Mesenchymal stem cell (in vitro differentiated cells and primary cell): Measurements from ENCODE around the gene SMC6.

Source experiments
- DNase-seq: peaks from one replicate; pipeline ENCODE4 v3.0.0-alpha.2; 2013
- H2AFZ ChIP-seq: one replicate; pipeline ENCODE4 v1.6.1; 2013; ENCODE audit warnings: low read depth, mild to moderate bottlenecking, control low read depth, inconsistent platforms, low read length, moderate library complexity
- H2AK5ac ChIP-seq: 2 replicates; pipeline ENCODE4 v1.6.1; 2013; ENCODE audit warnings: low read length, moderate library complexity, mild to moderate bottlenecking, inconsistent platforms; ENCODE audit not compliant: severe bottlenecking
- H2BK120ac ChIP-seq: one replicate; pipeline ENCODE4 v1.6.1; 2013; ENCODE audit warnings: low read depth, mild to moderate bottlenecking, inconsistent platforms, low read length, moderate library complexity
- H2BK12ac ChIP-seq, 2 experiments: one replicate each; pipeline ENCODE4 v1.6.1; 2013; ENCODE audit warnings: inconsistent platforms in 2 of 2, low read length in 2 of 2, mild to moderate bottlenecking in 2 of 2, moderate library complexity in 2 of 2, control low read depth in 1 of 2
- H2BK15ac ChIP-seq: one replicate; pipeline ENCODE4 v1.6.1; 2013; ENCODE audit warnings: mild to moderate bottlenecking, low read depth, inconsistent platforms; ENCODE audit not compliant: poor library complexity, severe bottlenecking
- H2BK5ac ChIP-seq: 2 replicates; pipeline ENCODE4 v1.6.1; 2013; ENCODE audit warnings: low read depth, mild to moderate bottlenecking, low read length, control low read depth, inconsistent platforms; ENCODE audit not compliant: poor library complexity, severe bottlenecking
- H3K14ac ChIP-seq, 2 experiments: one replicate each; pipeline ENCODE4 v1.6.1; 2013; ENCODE audit warnings: inconsistent platforms in 2 of 2, low read length in 2 of 2, control low read depth in 1 of 2, mild to moderate bottlenecking in 1 of 2, moderate library complexity in 1 of 2
- H3K18ac ChIP-seq, 2 experiments: one replicate each; pipeline ENCODE4 v1.6.1; 2013; ENCODE audit warnings: inconsistent platforms in 2 of 2, low read length in 2 of 2, control low read depth in 1 of 2, low read depth in 1 of 2, mild to moderate bottlenecking in 1 of 2
- H3K23ac ChIP-seq, 2 experiments: one replicate each; pipeline ENCODE4 v1.6.1; 2013; ENCODE audit warnings: inconsistent platforms in 2 of 2, low read length in 2 of 2, mild to moderate bottlenecking in 2 of 2, moderate library complexity in 2 of 2, control low read depth in 1 of 2
- H3K27ac ChIP-seq: 2 replicates; pipeline ENCODE4 v1.5.1; 2013; ENCODE audit warnings: mild to moderate bottlenecking, moderate library complexity, low read length, control low read depth, inconsistent platforms; ENCODE audit not compliant: poor library complexity, severe bottlenecking
- H3K27me3 ChIP-seq, 2 experiments: 2 replicates each; pipeline versions ENCODE4 v1.6.1 to v1.7.0; 2013; ENCODE audit warnings: low read length in 2 of 2, mild to moderate bottlenecking in 2 of 2, moderate library complexity in 2 of 2, control low read depth in 1 of 2, inconsistent platforms in 1 of 2; ENCODE audit not compliant: control insufficient read depth in 1 of 2, insufficient read depth in 1 of 2
- H3K36me3 ChIP-seq, 2 experiments: 2 replicates each; pipeline versions ENCODE4 v1.6.1 to v1.7.0; 2013; ENCODE audit warnings: low read length in 2 of 2, control low read depth in 1 of 2, inconsistent platforms in 1 of 2, low read depth in 1 of 2, mild to moderate bottlenecking in 1 of 2; ENCODE audit not compliant: insufficient read depth in 2 of 2, control insufficient read depth in 1 of 2
- H3K4ac ChIP-seq, 2 experiments: one replicate each; pipeline ENCODE4 v1.6.1; 2013; ENCODE audit warnings: inconsistent platforms in 2 of 2, low read length in 2 of 2, mild to moderate bottlenecking in 2 of 2, moderate library complexity in 2 of 2, control low read depth in 1 of 2, low read depth in 1 of 2
- H3K4me1 ChIP-seq: 2 replicates; pipeline ENCODE4 v1.6.1; 2013; ENCODE audit warnings: low read depth, low read length, control low read depth; ENCODE audit not compliant: control insufficient read depth, insufficient read depth
- H3K4me2 ChIP-seq: 2 replicates; pipeline ENCODE4 v1.6.1; 2013; ENCODE audit warnings: low read length, mild to moderate bottlenecking, inconsistent platforms; ENCODE audit not compliant: poor library complexity, severe bottlenecking
- H3K4me3 ChIP-seq, 2 experiments: 2 replicates each; pipeline versions ENCODE4 v1.5.1 to v1.7.0; 2013; ENCODE audit warnings: low read length in 2 of 2, mild to moderate bottlenecking in 2 of 2, control low read depth in 1 of 2, low read depth in 1 of 2; ENCODE audit not compliant: insufficient read depth in 1 of 2
- H3K79me1 ChIP-seq: replicated peaks from 2 replicates; pipeline ENCODE4 v1.6.1; 2013; ENCODE audit warnings: mild to moderate bottlenecking, control low read depth, low read length, inconsistent platforms; ENCODE audit not compliant: poor library complexity, severe bottlenecking
- H3K9ac ChIP-seq: 2 replicates; pipeline ENCODE4 v1.7.0; 2013; ENCODE audit warnings: mild to moderate bottlenecking, low read length, moderate library complexity
- H3K9me3 ChIP-seq: 2 replicates; pipeline ENCODE4 v1.7.0; 2013; ENCODE audit warnings: mild to moderate bottlenecking, low read length; ENCODE audit not compliant: control insufficient read depth
- H4K8ac ChIP-seq: one replicate; pipeline ENCODE4 v1.6.1; 2013; ENCODE audit warnings: inconsistent platforms, mild to moderate bottlenecking, low read length, moderate library complexity
- H4K91ac ChIP-seq: one replicate; pipeline ENCODE4 v1.6.1; 2013; ENCODE audit warnings: mild to moderate bottlenecking, low read length, inconsistent platforms
- WGBS: methylation state at CpG from one replicate; pipeline ENCODE4 v1.1.7; 2013; ENCODE audit warnings: mixed read lengths; 5-methylcytosine and 5-hydroxymethylcytosine counted together

Gene SMC6

GRCh38 chr2:17799301-17800120 lies 45.9 kb upstream of the SMC6 start:
- no peaks in the 10 kb centered on the region for H3K79me1 ChIP-seq
- 68% methylated on average over 6 of the region's 7 CpGs for WGBS
- H3K14ac ChIP-seq = no peak overlapping the region
- H2AK5ac ChIP-seq = no peak overlapping the region
- DNase-seq = no peak
- no peak overlapping the region for H3K4me2 ChIP-seq
- no peaks in the 10 kb centered on the region for H3K4me1 ChIP-seq
- H3K4ac ChIP-seq = no peak overlapping the region
- no peak overlapping the region for H3K27ac ChIP-seq
- no peak overlapping the region for H3K18ac ChIP-seq
- H3K4me3 ChIP-seq = no peak overlapping the region
- H2BK5ac ChIP-seq = no peak overlapping the region
- no peak overlapping the region for H3K9ac ChIP-seq
- no peak overlapping the region for H2BK12ac ChIP-seq
- H3K27me3 ChIP-seq = peaks cover 5 to 9% of the 10 kb centered on the region in 2 experiments
- no peak overlapping the region for H3K23ac ChIP-seq
- H3K9me3 ChIP-seq = no peaks in the 10 kb centered on the region
- H4K8ac ChIP-seq = no peak overlapping the region
- no peaks in the 10 kb centered on the region for H3K36me3 ChIP-seq
- no peak overlapping the region for H2BK15ac ChIP-seq
- no peak overlapping the region for H4K91ac ChIP-seq
- H2BK120ac ChIP-seq = no peak overlapping the region
- H2AFZ ChIP-seq = no peak overlapping the region

- Histone ChIP-seq H3K79me1 (no peaks in the 10 kb centered on the region), H3K23ac (no peak overlapping the region), H3K27ac (no peak overlapping the region), H4K8ac (no peak overlapping the region), H3K14ac (no peak overlapping the region), H3K4me2 (no peak overlapping the region), H3K36me3 (no peaks in the 10 kb centered on the region), H2BK120ac (no peak overlapping the region), H3K4me3 (no peak overlapping the region), H3K9me3 (no peaks in the 10 kb centered on the region), H3K4me1 (peaks cover 3% of the 10 kb centered on the region), H2BK12ac (no peak overlapping the region), H3K18ac (no peak overlapping the region), H2AFZ (no peak overlapping the region), H2BK15ac (no peak overlapping the region), H2BK5ac (no peak overlapping the region), H3K9ac (no peak overlapping the region), H3K4ac (no peak overlapping the region), H2AK5ac (no peak overlapping the region), H3K27me3 (peaks cover 5 to 9% of the 10 kb centered on the region in 2 experiments), H4K91ac (no peak overlapping the region)
- 93% methylated on average over 4 of the region's 4 CpGs for WGBS
- no peak for DNase-seq
Measured at GRCh38 chr2:17798338-17798737, 44.7 kb upstream of the SMC6 start.

- no peak overlapping the region for H3K4me3 ChIP-seq
- H3K4me2 ChIP-seq = no peak overlapping the region
- H3K9ac ChIP-seq = no peak overlapping the region
- no peaks in the 10 kb centered on the region for H3K9me3 ChIP-seq
- no peak overlapping the region for H4K91ac ChIP-seq
- no peak overlapping the region for H2AFZ ChIP-seq
- no peak overlapping the region for H2BK12ac ChIP-seq
- H3K27ac ChIP-seq = no peak overlapping the region
- H2BK15ac ChIP-seq = peak overlapping the region; percentile 65
- peaks cover 3% of the 10 kb centered on the region for H3K4me1 ChIP-seq
- no peak overlapping the region for H2BK5ac ChIP-seq
- no peak overlapping the region for H4K8ac ChIP-seq
- H3K4ac ChIP-seq = no peak overlapping the region
- H3K27me3 ChIP-seq = peaks cover 5 to 13% of the 10 kb centered on the region in 2 experiments
- H2AK5ac ChIP-seq = no peak overlapping the region
- 89% methylated on average over 4 of the region's 5 CpGs for WGBS
- H3K14ac ChIP-seq = no peak overlapping the region
- no peaks in the 10 kb centered on the region for H3K79me1 ChIP-seq
- H2BK120ac ChIP-seq = no peak overlapping the region
- no peak overlapping the region for H3K23ac ChIP-seq
- no peaks in the 10 kb centered on the region for H3K36me3 ChIP-seq
- DNase-seq = no peak
- H3K18ac ChIP-seq = no peak overlapping the region
Measured at GRCh38 chr2:17795309-17795708, 41.7 kb upstream of the SMC6 start.

GRCh38 chr2:17793803-17794354 lies 40.3 kb upstream of the SMC6 start:
- Histone ChIP-seq H3K9me3 (no peaks in the 10 kb centered on the region), H2AK5ac (no peak overlapping the region), H3K79me1 (no peaks in the 10 kb centered on the region), H2BK5ac (no peak overlapping the region), H2BK15ac (no peak overlapping the region), H3K36me3 (no peaks in the 10 kb centered on the region), H3K27ac (no peak overlapping the region), H3K9ac (no peak overlapping the region), H4K8ac (no peak overlapping the region), H2AFZ (no peak overlapping the region), H3K27me3 (peaks cover 3 to 13% of the 10 kb centered on the region in 2 experiments), H3K4ac (no peak overlapping the region), H2BK12ac (peak overlapping the region in 1 of 2 experiments; percentile 77), H2BK120ac (no peak overlapping the region), H4K91ac (peak overlapping the region; percentile 11), H3K18ac (no peak overlapping the region), H3K23ac (no peak overlapping the region), H3K4me3 (peak overlapping the region in 1 of 2 experiments; percentile 29), H3K14ac (peak overlapping the region in 1 of 2 experiments; percentile 91), H3K4me2 (no peak overlapping the region), H3K4me1 (peaks cover 3% of the 10 kb centered on the region)
- WGBS = 74% methylated on average over 6 of the region's 6 CpGs
- peak; percentile 18 for DNase-seq
